HG03460 (cell line): ENCODE data around the gene MEGF6.
"Not testable (repeated sequence)": the region's sequence is repeated elsewhere in the genome, so short reads cannot be mapped to it uniquely, and the experiment has no call there.

Experiments used
- ATAC-seq: cut with Tn5 transposase; IDR thresholded peaks from one replicate; pipeline ENCODE4 v1.9.1; 2021; ENCODE audit not compliant: unreplicated experiment

MEGF6 gene

DNA sequence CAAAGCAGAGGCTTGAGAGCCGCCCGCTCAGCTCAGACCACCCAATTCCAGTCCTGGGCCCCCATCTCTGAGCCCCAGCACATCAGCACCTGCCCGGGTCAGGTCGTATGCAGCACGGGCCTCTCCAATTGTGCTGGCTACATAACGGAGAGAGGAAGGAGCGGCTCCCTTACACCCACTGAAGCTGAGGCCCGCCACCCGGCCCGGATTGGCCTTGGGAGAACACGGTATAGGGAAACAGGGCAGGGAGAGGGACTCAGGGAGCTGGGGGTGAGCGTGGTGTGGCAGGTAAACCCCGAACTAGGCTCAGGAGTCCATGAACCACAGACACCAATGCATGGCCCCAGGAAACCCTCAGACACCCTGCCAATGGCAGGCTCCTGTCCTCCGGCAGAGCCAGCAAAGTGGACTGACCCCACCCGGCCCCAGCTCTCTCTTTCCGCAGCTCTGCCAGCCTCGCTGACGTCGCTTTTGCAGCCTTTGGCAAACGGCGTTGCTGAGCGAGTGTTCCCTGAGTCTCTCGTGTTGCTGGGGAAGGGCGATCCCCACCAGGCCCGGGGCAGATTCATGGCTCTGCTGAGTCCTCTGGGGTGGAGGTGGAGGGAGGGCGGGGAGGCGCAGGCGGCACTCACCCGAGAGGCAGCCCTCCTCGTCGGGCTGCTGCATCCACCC, 16.5 kb downstream of the MEGF6 start:
- ATAC-seq, result no peak

DNA sequence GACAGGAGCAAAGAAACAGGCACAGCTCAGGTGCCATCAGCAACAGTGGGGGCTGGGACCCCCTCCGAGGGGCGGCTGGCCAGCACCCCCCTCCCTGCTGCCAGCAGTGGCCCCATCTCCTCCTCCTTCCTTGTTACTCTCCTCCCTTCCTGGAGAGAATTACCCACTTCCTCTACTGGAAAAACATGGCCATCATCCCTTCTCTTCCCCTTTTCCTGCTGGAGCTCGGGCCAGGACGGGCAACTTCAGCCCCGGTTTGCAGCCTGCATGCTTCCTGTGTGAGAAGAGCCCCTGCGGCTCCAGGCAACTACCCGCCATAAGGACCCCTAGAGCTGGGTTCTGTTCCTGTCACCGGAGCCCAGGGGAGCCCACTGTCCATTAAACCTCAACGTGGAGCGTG, 17.6 kb downstream of the MEGF6 start:
- ATAC-seq, result no peak

DNA sequence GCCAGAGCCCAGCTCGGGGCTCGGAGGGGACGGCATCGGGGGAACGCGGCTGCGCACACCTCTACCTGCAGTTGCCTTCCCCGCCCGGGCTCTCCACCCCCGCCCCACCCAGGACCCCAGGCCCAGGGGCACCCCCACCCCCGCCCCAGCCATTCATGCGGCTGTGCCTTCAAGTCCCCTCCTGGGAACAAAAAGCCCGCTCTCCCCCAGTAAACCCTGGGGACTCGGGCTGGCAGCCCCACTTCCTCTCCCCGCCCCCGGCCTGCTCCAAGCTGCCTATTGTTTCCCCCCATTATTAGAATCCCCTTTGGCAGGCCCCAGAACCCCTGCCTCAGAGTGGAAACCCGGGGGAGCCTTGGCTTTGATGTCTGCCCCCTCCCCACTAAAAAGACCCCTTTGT, 18.0 kb downstream of the MEGF6 start:
- ATAC-seq, result no peak

GRCh38 chr1:3590951-3591865, 20.1 kb downstream of the MEGF6 start:
- ATAC-seq, result no peak

DNA sequence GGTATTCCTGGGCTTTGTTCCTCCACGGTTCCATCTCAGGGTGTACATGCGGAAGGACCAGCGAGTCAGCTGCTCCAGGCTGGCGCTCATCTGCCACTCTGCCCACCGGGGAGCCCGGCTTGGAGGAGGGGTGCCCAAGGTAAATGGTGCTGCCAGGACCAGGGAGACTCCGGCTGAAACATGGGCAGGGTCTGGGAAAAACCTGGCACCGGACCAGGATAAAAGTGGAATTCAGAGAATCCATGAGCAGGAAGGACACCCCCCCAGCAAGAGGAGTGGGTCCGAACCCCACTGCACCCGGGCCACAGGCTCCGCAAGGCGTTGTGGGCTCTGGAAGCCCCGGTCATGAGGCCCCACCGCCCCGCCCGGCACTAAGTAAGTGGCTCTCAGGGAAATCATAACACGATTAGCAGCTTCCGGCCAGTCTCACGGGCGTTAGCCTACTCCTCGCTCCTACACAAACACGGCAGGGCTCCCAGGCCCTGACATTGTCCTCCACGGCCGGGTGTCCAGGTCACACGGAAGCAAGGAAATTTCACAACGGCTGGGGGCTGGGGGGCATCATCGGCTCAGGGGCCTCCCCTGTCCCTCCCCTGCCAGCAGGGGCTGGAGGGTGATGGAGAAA, 21.1 kb downstream of the MEGF6 start:
- no peak for ATAC-seq

GRCh38 chr1:3588395-3588794, 22.9 kb downstream of the MEGF6 start:
- no peak for ATAC-seq

GRCh38 chr1:3586986-3587759, 24.1 kb downstream of the MEGF6 start:
- ATAC-seq, result no peak

- no peak for ATAC-seq
Measured at GRCh38 chr1:3585940-3586568, 25.3 kb downstream of the MEGF6 start.

- ATAC-seq, result not testable (repeated sequence)
Measured at GRCh38 chr1:3585353-3585868, 25.9 kb downstream of the MEGF6 start.

- ATAC-seq, result no peak
Measured at GRCh38 chr1:3584915-3585314, 26.4 kb downstream of the MEGF6 start.

DNA sequence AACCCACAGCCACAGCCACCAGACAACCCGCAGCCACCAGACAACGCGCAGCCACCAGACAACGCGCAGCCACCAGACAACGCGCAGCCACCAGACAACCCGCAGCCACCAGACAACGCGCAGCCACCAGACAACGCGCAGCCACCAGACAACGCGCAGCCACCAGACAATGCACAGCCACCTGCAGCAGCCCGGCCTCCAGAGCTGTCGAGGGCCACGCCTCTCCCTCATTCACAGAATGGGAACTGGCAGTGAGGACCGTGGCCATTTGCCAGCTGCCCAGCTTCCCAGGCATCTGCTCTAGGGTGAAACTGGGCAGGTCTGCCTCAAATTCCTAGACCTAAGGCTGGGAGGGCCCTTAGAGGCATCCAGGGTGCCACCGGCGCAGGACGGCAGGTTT, 27.6 kb downstream of the MEGF6 start:
- ATAC-seq, result not testable (repeated sequence)

DNA sequence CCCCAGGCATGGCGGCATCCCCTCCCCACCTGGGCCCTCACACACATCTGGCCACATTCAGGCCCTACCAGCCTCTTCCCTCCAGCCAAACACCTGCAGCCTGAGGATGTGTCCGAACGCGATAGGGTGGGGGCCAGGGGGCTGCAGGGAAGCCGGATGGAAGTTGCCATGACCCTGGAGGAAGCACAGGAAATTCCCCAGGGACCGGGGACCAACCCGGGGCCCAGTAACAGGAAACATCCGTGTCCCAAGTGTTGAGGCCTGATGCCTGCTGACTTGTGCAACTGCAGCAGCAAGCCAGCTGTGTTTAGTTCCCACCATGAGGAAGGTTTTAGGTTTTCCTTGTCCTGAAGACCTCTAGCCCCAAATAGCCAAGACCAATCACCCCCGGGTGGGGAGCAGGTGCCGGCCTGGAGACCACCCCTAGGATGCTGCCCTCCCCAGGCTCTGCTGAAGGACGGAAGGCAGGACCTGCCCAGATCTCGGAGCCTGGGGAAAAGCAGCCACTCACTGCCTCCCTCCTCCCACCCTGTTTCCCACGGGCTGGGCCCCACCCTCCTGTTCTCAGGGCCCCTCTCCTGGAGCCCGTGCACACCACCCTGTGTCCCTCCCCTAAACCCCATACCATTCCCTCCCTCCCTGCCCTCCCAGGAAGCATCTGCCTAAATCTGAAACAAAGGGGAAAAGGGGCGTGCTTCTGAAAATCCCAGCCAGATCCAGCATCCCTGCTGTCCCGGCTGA, 29.8 kb downstream of the MEGF6 start:
- ATAC-seq, result no peak

- ATAC-seq, result no peak
Measured at GRCh38 chr1:3580231-3580630, 31.1 kb downstream of the MEGF6 start.

DNA sequence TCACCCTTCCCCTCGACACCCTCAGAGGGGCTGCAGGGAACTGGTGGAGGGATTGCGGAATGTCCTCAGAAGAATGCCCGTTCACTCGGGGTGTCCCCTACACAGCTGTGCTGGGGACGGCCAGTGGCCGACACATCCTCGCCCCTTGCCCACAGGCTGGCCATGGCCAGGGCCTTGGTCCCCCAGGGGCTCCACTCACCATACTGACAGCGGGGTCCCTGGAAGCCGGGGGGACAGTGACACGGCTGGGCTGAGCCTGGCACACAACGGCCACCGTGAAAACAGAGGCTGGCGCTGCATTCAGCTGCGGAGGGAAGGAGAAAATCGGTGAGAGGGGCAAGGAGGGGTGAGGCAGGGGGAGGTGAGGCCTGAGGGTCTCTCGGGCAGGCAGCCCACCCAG, 31.7 kb downstream of the MEGF6 start:
- no peak for ATAC-seq

DNA sequence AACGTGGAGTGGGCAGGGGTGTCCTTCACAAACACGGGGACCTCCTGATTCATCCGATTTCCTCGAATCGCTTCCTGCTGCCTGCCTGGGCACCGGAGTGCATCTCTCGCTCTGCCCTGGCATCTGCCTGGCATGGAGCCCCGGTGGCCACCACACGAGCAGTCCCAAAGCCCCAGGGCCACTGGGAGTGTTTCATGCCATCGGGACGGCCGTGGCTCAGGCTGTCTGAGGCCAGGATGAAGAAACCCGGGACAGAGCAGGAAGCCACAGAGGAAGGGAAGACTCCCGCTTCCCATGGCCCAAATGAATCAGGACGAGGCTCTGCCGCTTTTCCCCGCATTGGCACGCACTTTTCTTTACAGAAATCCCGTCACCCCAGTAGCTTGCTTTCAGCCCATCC, 32.4 kb downstream of the MEGF6 start:
- no peak for ATAC-seq

DNA sequence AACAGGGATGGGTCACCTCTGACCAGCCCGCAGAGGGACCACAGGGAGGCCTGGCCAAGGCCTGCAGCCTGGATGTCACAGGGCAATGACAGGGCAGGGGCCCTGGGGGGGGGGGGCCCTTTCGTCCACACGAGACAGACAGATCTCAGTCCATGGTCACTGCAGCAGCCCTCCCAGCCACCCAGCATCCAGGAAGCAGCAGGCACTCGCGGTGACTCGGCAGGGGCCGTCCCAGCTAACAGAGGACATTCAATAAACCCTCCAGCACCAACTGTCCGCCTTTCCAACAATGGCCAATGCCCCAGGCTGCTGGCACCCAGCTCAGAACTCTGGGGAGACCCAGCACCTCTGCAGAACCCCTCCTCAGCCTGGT, 32.9 kb downstream of the MEGF6 start:
- ATAC-seq, result no peak

- no peak for ATAC-seq
Measured at GRCh38 chr1:3577711-3578432, 33.4 kb downstream of the MEGF6 start.

DNA sequence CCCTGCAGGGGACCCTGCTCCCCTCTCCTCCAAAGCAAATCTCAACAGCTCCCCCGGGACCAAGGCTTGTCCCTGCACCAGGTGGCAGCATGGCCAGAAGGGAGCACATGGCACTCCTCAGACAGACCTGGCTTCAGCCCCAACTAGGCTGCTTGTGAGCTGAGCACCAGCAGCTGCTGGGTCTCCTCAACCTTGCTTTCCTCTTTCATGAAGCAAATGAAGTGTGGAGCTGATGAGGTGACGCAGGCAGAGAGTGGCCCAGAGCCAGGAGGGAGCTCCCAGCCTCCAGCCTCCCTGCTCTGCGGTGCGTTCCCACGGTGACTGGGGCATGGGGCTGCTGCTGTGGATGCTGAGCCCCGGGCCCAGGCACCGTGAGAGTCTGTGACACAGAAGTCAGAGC, 34.0 kb downstream of the MEGF6 start:
- ATAC-seq, result no peak

DNA sequence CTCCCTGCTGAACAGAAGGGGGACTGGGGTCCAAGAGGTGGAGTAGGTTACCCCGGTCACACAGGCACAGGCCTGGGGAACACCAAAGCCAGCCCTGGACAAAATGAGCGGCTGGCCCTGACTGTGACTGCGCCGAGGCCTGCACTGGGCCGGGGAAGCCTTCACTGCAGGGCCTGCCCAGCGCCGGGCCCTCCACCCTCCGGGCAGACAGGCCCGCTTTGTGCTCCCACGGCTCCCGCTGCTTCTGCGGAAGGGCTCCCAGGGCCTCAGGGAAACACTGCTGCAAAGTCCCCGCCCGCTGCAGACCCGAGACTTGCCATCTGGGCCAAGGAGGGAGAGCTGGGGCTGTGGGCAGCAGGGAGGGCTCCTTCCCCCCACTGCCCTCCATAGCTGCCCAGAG, 35.3 kb downstream of the MEGF6 start:
- ATAC-seq, result no peak
